B cell (primary cell): Measurements from ENCODE around the gene FBXW9. TPM values are rescaled to one million over a fixed set of nuclear protein-coding genes. Genes with fewer than 3 reads are reported as not detected.
A peak's percentile ranks its signal among the peaks of the same experiment; 100 is the strongest.
"Not testable (repeated sequence)": the region's sequence is repeated elsewhere in the genome, so short reads cannot be mapped to it uniquely, and the experiment has no call there.

ENCODE experiments used
- ATAC-seq: fragments of 200-7000 bp; cut with Tn5 transposase; one replicate; pipeline ENCODE4 v1.10.0; 2021; ENCODE audit warnings: low read depth, mild to moderate bottlenecking, moderate number of reproducible peaks, moderate library complexity
- CTCF ChIA-PET: fragments of 350-600 bp; sonication (Branson Sonifier 250); formaldehyde crosslinking; loops from one replicate; lab custom pipeline; 2021; ENCODE audit warnings: antibody characterized with exemption, inconsistent platforms; lab: Charles Lee
- POLR2A ChIA-PET: fragments of 350-600 bp; sonication (Branson Sonifier 250); formaldehyde crosslinking; loops from one replicate; lab custom pipeline; 2021; ENCODE audit warnings: antibody characterized with exemption; lab: Charles Lee
- DNase-seq: peaks from one replicate; pipeline ENCODE4 v3.0.0; 2013
- H2AFZ ChIP-seq: 2 replicates; pipeline ENCODE4 v1.6.1; 2012; ENCODE audit warnings: mild to moderate bottlenecking, low read depth, low read length; ENCODE audit not compliant: insufficient read depth, poor library complexity, severe bottlenecking
- H3K27ac ChIP-seq, 2 donors: 1 replicate in 1 of 2; 2 replicates in 1 of 2; pipeline ENCODE4 v1.5.1; 2012 to 2013; ENCODE audit warnings: low read length in 2 of 2, mild to moderate bottlenecking in 2 of 2, moderate library complexity in 1 of 2
- H3K27me3 ChIP-seq, 4 experiments: fragments of 200-600 bp in 1 of 4; sonication (generic) in 1 of 4; replicated peaks in 1 of 4; 1 replicate in 2 of 4; 2 replicates in 2 of 4; pipeline versions ENCODE4 v1.6.1 to v1.7.0; 2013 to 2016; ENCODE audit warnings: low read length in 3 of 4, mild to moderate bottlenecking in 2 of 4, mixed read lengths in 1 of 4, moderate library complexity in 1 of 4; ENCODE audit not compliant: insufficient read depth in 4 of 4, control insufficient read depth in 3 of 4; ENCODE audit errors: control extremely low read depth in 1 of 4
- H3K36me3 ChIP-seq, 2 experiments: replicated peaks in 1 of 2; 1 replicate in 1 of 2; 2 replicates in 1 of 2; pipeline versions ENCODE4 v1.6.1 to v1.7.1; 2013; ENCODE audit warnings: low read length in 1 of 2; ENCODE audit not compliant: insufficient read depth in 2 of 2, control insufficient read depth in 1 of 2; ENCODE audit errors: control extremely low read depth in 1 of 2, extremely low read depth in 1 of 2
- H3K4me1 ChIP-seq, 2 donors: fragments of 200-600 bp in 1 of 2; sonication (generic) in 1 of 2; 1 replicate in 1 of 2; 2 replicates in 1 of 2; pipeline versions ENCODE4 v1.5.1 to v1.6.1; 2013 to 2017; ENCODE audit warnings: low read length in 2 of 2; ENCODE audit not compliant: control insufficient read depth in 2 of 2, insufficient read depth in 2 of 2
- H3K4me2 ChIP-seq: replicated peaks from 2 replicates; pipeline ENCODE3; 2012; ENCODE audit warnings: mild to moderate bottlenecking, low read depth, low read length; ENCODE audit not compliant: poor library complexity, severe bottlenecking
- H3K4me3 ChIP-seq, 5 experiments: fragments of 200-600 bp in 1 of 5; sonication (generic) in 1 of 5; 1 replicate in 3 of 5; 2 replicates in 2 of 5; pipeline versions ENCODE4 v1.5.1 to v1.7.0; 2011 to 2016; ENCODE audit warnings: low read length in 4 of 5, mild to moderate bottlenecking in 4 of 5, low read depth in 2 of 5, control low read depth in 1 of 5, moderate library complexity in 1 of 5; ENCODE audit not compliant: insufficient read depth in 1 of 5; ENCODE audit errors: control extremely low read depth in 1 of 5, extremely low read depth in 1 of 5
- H3K79me2 ChIP-seq: fragments of 200-600 bp; sonication (generic); one replicate; pipeline ENCODE4 v1.6.0; 2016; ENCODE audit warnings: low read length; ENCODE audit not compliant: control insufficient read depth, insufficient read depth
- H3K9ac ChIP-seq: fragments of 200-600 bp; sonication (generic); 2 replicates; pipeline ENCODE4 v1.6.1; 2017; ENCODE audit warnings: mild to moderate bottlenecking, low read length, moderate library complexity
- H3K9me3 ChIP-seq, 3 donors: one replicate each; pipeline versions ENCODE4 v1.6.1 to v1.7.1; 2013; ENCODE audit warnings: low read length in 2 of 3; ENCODE audit not compliant: control insufficient read depth in 2 of 3, insufficient read depth in 1 of 3; ENCODE audit errors: control extremely low read depth in 1 of 3
- H4K20me1 ChIP-seq: 2 replicates; pipeline ENCODE4 v1.6.0; 2012; ENCODE audit warnings: mild to moderate bottlenecking, low read length; ENCODE audit not compliant: insufficient read depth, control insufficient read depth, poor library complexity, severe bottlenecking
- H3K27ac Mint-ChIP-seq: one replicate; pipeline ENCODE4 v1.8.0; 2021; ENCODE audit warnings: mixed read lengths
- H3K27me3 Mint-ChIP-seq: one replicate; pipeline ENCODE4 v1.8.0; 2021; ENCODE audit warnings: mixed read lengths
- H3K4me1 Mint-ChIP-seq: one replicate; pipeline ENCODE4 v1.8.0; 2021; ENCODE audit warnings: mixed read lengths
- H3K4me3 Mint-ChIP-seq: one replicate; pipeline ENCODE4 v1.8.0; 2021; ENCODE audit warnings: mixed read lengths
- H3K9me3 Mint-ChIP-seq: one replicate; pipeline ENCODE4 v1.8.0; 2022; ENCODE audit warnings: mixed read lengths; ENCODE audit not compliant: insufficient read depth
- CTCF ChIP-seq: fragments of 200-600 bp; IDR thresholded peaks from one replicate; pipeline ENCODE4 v1.8.0; 2022; ENCODE audit warnings: antibody characterized with exemption, mild to moderate bottlenecking
- EZH2 ChIP-seq: IDR thresholded peaks from 2 replicates; pipeline ENCODE4 v1.6.1; 2012; ENCODE audit warnings: borderline replicate concordance, low read depth, mild to moderate bottlenecking, moderate library complexity, low read length; ENCODE audit not compliant: insufficient read depth, poor library complexity, severe bottlenecking
- WGBS: methylation state at CpG from one replicate; pipeline ENCODE4 v1.1.5; 2013; ENCODE audit warnings: missing lambda C conversion rate; ENCODE audit not compliant: insufficient coverage; 5-methylcytosine and 5-hydroxymethylcytosine counted together
- intact Hi-C: fragments of 100-400 bp; cut with micrococcal nuclease; formaldehyde crosslinking; loops from one replicate; pipeline ENCODE4 v1.10.0; 2022
- polyA plus RNA-seq: library from polyadenylated mRNA; depleted of rRNA; stranded (reverse); fragments of >200 nt; gene quantifications from 2 replicates; pipeline ENCODE4 v1.2.3, GENCODE V29; 2012
- total RNA-seq, 2 donors: library from RNA; stranded (reverse); fragments of 120-200 nt in 1 of 2; gene quantifications; 1 replicate in 1 of 2; 2 replicates in 1 of 2; pipeline versions ENCODE4 v1.2.3 to v1.2.4, GENCODE V29; 2013 to 2022

The FBXW9 gene
- total and polyA plus RNA-seq, 2 donors (not counting 1 experiment from before 2014, with no cell fraction given) = 4.7 TPM

GRCh38 chr19:12727745-12728433 is 31.5 kb upstream of the FBXW9 start:
- Histone ChIP-seq H3K9me3 (no peaks in the 10 kb centered on the region), H3K27ac (peak overlapping the region in 1 of 2 donors; percentile 48), H3K36me3 (peaks cover 2 to 36% of the 10 kb centered on the region in 2 experiments), H4K20me1 (peaks cover 43% of the 10 kb centered on the region), H2AFZ (no peak overlapping the region), H3K27me3 (no peaks in the 10 kb centered on the region), H3K4me3 (no peak overlapping the region), H3K9ac (no peak overlapping the region), H3K4me1 (peaks cover 49 to 66% of the 10 kb centered on the region in 2 donors), H3K79me2 (peaks cover 74% of the 10 kb centered on the region), H3K4me2 (no peak overlapping the region)
- Mint-ChIP-seq H3K4me1 (peaks cover 56% of the 10 kb centered on the region), H3K9me3 (no peaks in the 10 kb centered on the region), H3K4me3 (no peak overlapping the region), H3K27me3 (no peaks in the 10 kb centered on the region), H3K27ac (peak overlapping the region; percentile 20)
- 96% methylated on average over 7 of the region's 9 CpGs for WGBS
- POLR2A ChIA-PET = no interaction called here
- TF ChIP-seq EZH2 (no peak), CTCF (no peak)
- no peak for DNase-seq
- ATAC-seq = no peak
- intact Hi-C loops = no loop called here
- CTCF ChIA-PET = interaction anchor here (0.6 to 1.1 kb wide), 3 partner anchors 17 to 32 kb away, joined by 3 to 4 read pairs (median 4); no protein-coding TSS in a partner anchor

GRCh38 chr19:12726988-12727316 is 30.5 kb upstream of the FBXW9 start:
- POLR2A ChIA-PET = interaction anchor here (0.7 kb wide), 2 partner anchors 67 to 109 kb away, joined by 3 read pairs; no protein-coding TSS in a partner anchor
- Mint-ChIP-seq H3K27me3 (no peaks in the 10 kb centered on the region), H3K27ac (no peak overlapping the region), H3K4me3 (no peak overlapping the region), H3K4me1 (peaks cover 56% of the 10 kb centered on the region), H3K9me3 (no peaks in the 10 kb centered on the region)
- CTCF ChIA-PET = interaction anchor here (0.5 to 1.1 kb wide), 3 partner anchors 10 to 54 kb away, joined by 3 to 5 read pairs (median 4); no protein-coding TSS in a partner anchor
- H3K27ac ChIP-seq = peak overlapping the region in 1 of 2 donors; percentile 59
- TF ChIP-seq CTCF (no peak), EZH2 (no peak)
- H4K20me1 ChIP-seq = peaks cover 34% of the 10 kb centered on the region
- H3K9me3 ChIP-seq = no peaks in the 10 kb centered on the region
- no peak overlapping the region for H3K9ac ChIP-seq
- intact Hi-C loops = no loop called here
- no peak overlapping the region for H3K4me2 ChIP-seq
- peaks cover 72% of the 10 kb centered on the region for H3K79me2 ChIP-seq
- H3K4me3 ChIP-seq = no peak overlapping the region
- H3K27me3 ChIP-seq = no peaks in the 10 kb centered on the region
- peaks cover 41 to 60% of the 10 kb centered on the region in 2 donors for H3K4me1 ChIP-seq
- no peak overlapping the region for H2AFZ ChIP-seq
- no CpG with 5 or more reads among the region's 2 CpGs for WGBS
- ATAC-seq (no peak), DNase-seq (no peak)
- peaks cover 2 to 36% of the 10 kb centered on the region in 2 experiments for H3K36me3 ChIP-seq

GRCh38 chr19:12725612-12726011 is 29.2 kb upstream of the FBXW9 start:
- H3K9me3 Mint-ChIP-seq, H3K4me3 Mint-ChIP-seq: not testable (repeated sequence)
- H3K27ac Mint-ChIP-seq = peak overlapping the region; percentile 6

More at GRCh38 chr19:12725612-12726011, 29.2 kb upstream of the FBXW9 start:
- H3K4me3 ChIP-seq, H2AFZ ChIP-seq, ATAC-seq, H3K27me3 ChIP-seq, H3K9me3 ChIP-seq, POLR2A ChIA-PET, H3K9ac ChIP-seq, intact Hi-C loops, H3K27ac ChIP-seq, CTCF ChIA-PET, DNase-seq, H3K27me3 Mint-ChIP-seq, H3K4me2 ChIP-seq: not testable (repeated sequence)
- H3K4me1 Mint-ChIP-seq = peaks cover 53% of the 10 kb centered on the region
- peaks cover 31% of the 10 kb centered on the region for H4K20me1 ChIP-seq
- 94% methylated on average over 9 of the region's 10 CpGs for WGBS
- peaks cover 2 to 28% of the 10 kb centered on the region in 2 experiments for H3K36me3 ChIP-seq
- peaks cover 46 to 63% of the 10 kb centered on the region in 2 donors for H3K4me1 ChIP-seq
- peaks cover 73% of the 10 kb centered on the region for H3K79me2 ChIP-seq
